Measurements from ENCODE around the gene MAJIN.

The MAJIN gene

DNA sequence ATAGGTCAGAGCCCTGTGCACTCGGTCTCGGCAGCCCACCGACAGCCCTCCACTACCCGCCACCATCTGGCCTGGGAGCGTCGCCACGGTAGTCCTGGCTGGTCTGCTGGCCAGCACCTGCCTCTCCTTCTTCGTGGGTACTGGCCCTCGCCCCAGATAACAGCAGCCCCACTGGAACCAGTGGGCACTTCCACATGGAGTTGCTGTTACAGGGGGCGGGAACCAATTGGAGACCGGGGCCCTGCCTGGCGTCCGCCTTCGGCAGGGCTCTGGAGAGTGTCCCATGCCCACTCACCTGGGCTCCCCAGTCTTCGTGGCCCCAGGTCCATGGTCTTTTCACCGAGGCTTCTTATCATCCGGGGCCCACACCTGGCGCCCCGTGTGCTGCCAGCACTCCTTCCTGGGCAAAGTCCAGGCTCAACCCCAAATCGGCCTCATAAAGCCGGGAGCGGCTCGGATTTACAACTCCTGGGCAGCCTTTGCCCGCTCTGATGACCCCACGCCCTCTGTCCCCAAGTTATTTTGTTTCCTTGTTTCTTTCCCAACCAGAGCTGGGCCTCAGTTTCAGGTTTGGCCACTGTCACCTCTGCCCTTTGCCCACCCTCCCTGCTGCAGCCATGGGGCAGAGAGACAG lies 80.6 kb downstream of the MAJIN start:
- no peak for DNase-seq (ENCODE audit: extremely low read depth, low read depth)

DNA sequence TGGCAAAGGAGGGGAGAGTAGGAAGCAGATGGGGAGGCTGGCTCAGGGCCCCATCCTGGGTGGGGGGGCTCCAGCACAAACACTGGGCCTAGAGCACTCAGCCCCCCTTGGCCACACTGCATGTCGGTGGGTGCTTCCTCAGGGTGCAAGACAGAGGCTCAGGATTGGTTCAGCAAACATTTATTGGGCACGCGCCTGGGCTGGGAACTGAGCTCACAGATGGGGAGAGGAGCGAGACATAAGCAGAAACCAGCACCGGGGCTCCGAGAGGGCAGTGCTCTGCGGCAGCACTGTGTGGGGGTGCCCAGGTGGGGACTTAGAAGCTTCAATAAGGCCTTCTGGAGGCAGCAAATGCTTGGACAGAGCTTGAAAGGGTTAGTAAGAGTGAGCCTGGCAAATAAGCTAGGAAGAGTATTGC lies 81.4 kb downstream of the MAJIN start:
- TF ChIP-seq CTCF (IDR thresholded peaks at IDR 0.05; ENCODE audit: low read depth, low read length), result no peak
- no peak for DNase-seq (ENCODE audit: extremely low read depth, low read depth)

More for the DNA sequence above, 80.6 kb downstream of the MAJIN start:
- TF ChIP-seq CTCF (IDR thresholded peaks at IDR 0.05; ENCODE audit: low read depth, low read length), result no peak

GRCh38 chr11:64888729-64889511 lies 83.0 kb downstream of the MAJIN start:
- DNase-seq (ENCODE audit: extremely low read depth, low read depth), result no peak
- no peak for TF ChIP-seq CTCF (IDR thresholded peaks at IDR 0.05; ENCODE audit: low read depth, low read length)

GRCh38 chr11:64888406-64888728 lies 83.5 kb downstream of the MAJIN start:
- no peak for DNase-seq (ENCODE audit: extremely low read depth, low read depth)
- TF ChIP-seq CTCF (IDR thresholded peaks at IDR 0.05; ENCODE audit: low read depth, low read length), result no peak
